Mononuclear cell (primary cell): ENCODE measurements around the gene LSMEM2. TPM values are rescaled to one million over a fixed set of nuclear protein-coding genes. Genes with fewer than 3 reads are reported as not detected.
"Not testable (repeated sequence)": the region's sequence is repeated elsewhere in the genome, so short reads cannot be mapped to it uniquely, and the experiment has no call there.

Source experiments
- H3K27me3 ChIP-seq: 2 replicates; pipeline ENCODE4 v1.6.0; 2011; ENCODE audit warnings: low read length, control low read depth; ENCODE audit not compliant: insufficient read depth
- H3K4me1 ChIP-seq: 2 replicates; pipeline ENCODE4 v1.5.1; 2011; ENCODE audit warnings: mild to moderate bottlenecking, low read length, control low read depth; ENCODE audit not compliant: insufficient read depth
- H3K4me3 ChIP-seq: 2 replicates; pipeline ENCODE4 v1.5.1; 2011; ENCODE audit warnings: mild to moderate bottlenecking, low read length, moderate library complexity
- H3K9me3 ChIP-seq: 2 replicates; pipeline ENCODE4 v1.5.1; 2011; ENCODE audit warnings: low read depth, mild to moderate bottlenecking, control low read depth, low read length
- total RNA-seq: library from RNA; depleted of rRNA; stranded (reverse); fragments of >200 nt; gene quantifications from one replicate; pipeline ENCODE4 v1.2.3, GENCODE V29; 2012

Gene LSMEM2
- total RNA-seq, 1 donor: not detected

- Histone ChIP-seq H3K4me1 (peaks cover 33% of the 10 kb centered on the region), H3K4me3 (no peak overlapping the region), H3K27me3 (no peaks in the 10 kb centered on the region), H3K9me3 (no peaks in the 10 kb centered on the region)
These were observed 23.5 kb downstream of the LSMEM2 start for GRCh38 chr3:50302095-50303012.

GRCh38 chr3:50303013-50303815, 24.3 kb downstream of the LSMEM2 start, which contains the start of gene HYAL1:
TSS of gene HYAL1 (minus strand) at chr3:50303574. CDS start at chr3:50302956, 618 bp downstream.
- no peaks in the 10 kb centered on the region for H3K27me3 ChIP-seq
- H3K9me3 ChIP-seq: no peaks in the 10 kb centered on the region
- H3K4me3 ChIP-seq: no peak within 1 kb of the TSS
- H3K4me1 ChIP-seq: peaks cover 25% of the 10 kb centered on the region

- H3K27me3 ChIP-seq: no peaks in the 10 kb centered on the region
- no peaks in the 10 kb centered on the region for H3K9me3 ChIP-seq
- H3K4me3 ChIP-seq: no peak overlapping the region
- peaks cover 15% of the 10 kb centered on the region for H3K4me1 ChIP-seq
These were observed 25.7 kb downstream of the LSMEM2 start for GRCh38 chr3:50304601-50305000.

GRCh38 chr3:50312041-50312440, 33.2 kb downstream of the LSMEM2 start:
- H3K4me1 ChIP-seq, H3K27me3 ChIP-seq, H3K4me3 ChIP-seq, H3K9me3 ChIP-seq: not testable (repeated sequence)

DNA sequence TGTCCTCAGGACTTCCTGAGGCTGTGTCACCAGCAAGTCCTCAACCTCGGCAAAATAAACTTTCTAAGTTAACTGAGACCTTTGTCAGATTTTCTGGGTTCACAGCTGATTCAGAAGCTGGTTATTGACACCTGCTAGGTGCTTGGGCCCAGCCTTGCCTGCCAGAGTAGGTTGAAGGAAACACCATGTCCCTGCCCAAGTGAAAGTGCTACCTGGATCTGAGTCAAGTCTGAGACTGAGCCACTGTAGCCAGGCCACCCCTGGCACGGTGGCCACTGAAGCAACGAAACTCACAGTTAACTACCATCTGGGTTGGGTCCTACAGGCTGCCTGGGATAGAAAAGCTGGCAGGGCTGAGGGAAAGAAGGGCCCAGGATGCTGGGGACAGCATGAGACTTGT, 35.5 kb downstream of the LSMEM2 start:
- H3K4me1 ChIP-seq: peaks cover 29% of the 10 kb centered on the region
- H3K4me3 ChIP-seq: no peak overlapping the region
- no peaks in the 10 kb centered on the region for H3K27me3 ChIP-seq
- no peaks in the 10 kb centered on the region for H3K9me3 ChIP-seq

- Histone ChIP-seq H3K4me3 (no peak overlapping the region), H3K4me1 (peaks cover 34% of the 10 kb centered on the region), H3K27me3 (no peaks in the 10 kb centered on the region), H3K9me3 (no peaks in the 10 kb centered on the region)
These were observed 35.9 kb downstream of the LSMEM2 start for GRCh38 chr3:50314816-50315215.

- H3K9me3 ChIP-seq: no peaks in the 10 kb centered on the region
- H3K4me1 ChIP-seq: peaks cover 46% of the 10 kb centered on the region
- H3K27me3 ChIP-seq: no peaks in the 10 kb centered on the region
- no peak overlapping the region for H3K4me3 ChIP-seq
These were observed 37.9 kb downstream of the LSMEM2 start for GRCh38 chr3:50316657-50317242.

- Histone ChIP-seq H3K9me3 (no peaks in the 10 kb centered on the region), H3K4me1 (peaks cover 52% of the 10 kb centered on the region), H3K27me3 (no peaks in the 10 kb centered on the region), H3K4me3 (no peak overlapping the region)
These were observed 38.4 kb downstream of the LSMEM2 start for GRCh38 chr3:50317300-50317699.

GRCh38 chr3:50318163-50318562, 39.3 kb downstream of the LSMEM2 start:
- Histone ChIP-seq H3K27me3 (no peaks in the 10 kb centered on the region), H3K4me1 (peaks cover 60% of the 10 kb centered on the region), H3K9me3 (no peaks in the 10 kb centered on the region), H3K4me3 (no peak overlapping the region)

DNA sequence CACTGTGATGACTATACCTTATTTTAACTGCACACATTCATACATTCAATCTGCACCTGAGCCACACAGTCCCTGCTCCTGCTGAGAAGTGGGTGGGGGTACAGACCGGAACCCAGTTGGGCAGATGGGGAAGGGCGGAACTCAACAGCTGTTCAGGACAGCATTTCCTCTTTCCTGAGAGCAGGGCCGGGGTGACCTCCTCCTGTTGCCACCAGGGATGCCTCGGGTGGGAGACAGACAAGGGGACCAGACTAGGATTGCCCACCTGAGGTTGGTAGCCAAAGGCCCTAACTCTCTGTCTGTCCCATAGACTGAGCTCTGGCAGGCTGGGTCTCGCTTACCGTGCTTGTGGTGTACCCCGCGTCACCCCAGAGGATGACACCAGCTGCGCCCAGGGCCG, 39.7 kb downstream of the LSMEM2 start:
- Histone ChIP-seq H3K4me1 (peaks cover 65% of the 10 kb centered on the region), H3K4me3 (no peak overlapping the region), H3K27me3 (no peaks in the 10 kb centered on the region), H3K9me3 (no peaks in the 10 kb centered on the region)

GRCh38 chr3:50319181-50319893, 40.5 kb downstream of the LSMEM2 start:
- Histone ChIP-seq H3K4me3 (no peak overlapping the region), H3K27me3 (no peaks in the 10 kb centered on the region), H3K4me1 (peaks cover 72% of the 10 kb centered on the region), H3K9me3 (no peaks in the 10 kb centered on the region)

DNA sequence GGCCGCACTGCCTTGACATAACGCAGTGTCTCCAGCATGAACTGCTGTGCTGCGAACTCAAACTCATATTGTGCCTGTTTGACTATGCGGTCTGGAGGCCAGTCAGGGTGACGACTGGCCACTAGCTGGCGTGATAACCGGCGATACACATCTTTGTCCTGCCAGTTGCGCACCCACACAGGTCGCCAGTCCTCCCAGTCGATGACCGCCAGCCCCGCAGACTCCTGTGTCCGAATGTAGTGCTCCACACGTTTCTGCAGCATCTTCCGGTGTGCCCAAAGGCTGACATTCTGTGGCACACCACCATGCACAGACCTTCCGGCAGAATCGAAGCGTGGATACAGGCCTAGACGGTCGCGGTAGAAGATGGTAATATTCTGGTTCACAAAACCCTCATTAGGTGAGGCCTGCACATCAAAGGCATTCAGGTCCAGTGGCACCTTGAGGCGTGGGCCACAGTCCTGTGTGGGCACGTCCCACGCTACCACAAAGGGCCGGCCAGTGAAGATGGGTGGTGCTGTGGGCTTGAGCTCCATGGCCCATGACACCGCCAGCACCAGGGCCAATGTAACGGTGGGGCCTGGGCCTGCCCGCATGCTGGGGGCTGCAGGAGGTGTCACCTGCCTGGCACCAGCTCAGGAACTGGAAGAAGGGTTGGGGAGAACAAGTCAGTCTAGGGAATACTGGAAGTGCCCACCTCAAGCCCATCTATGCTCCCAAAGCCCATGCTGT, 41.2 kb downstream of the LSMEM2 start:
- Histone ChIP-seq H3K4me3 (peak overlapping the region; percentile 73), H3K9me3 (no peaks in the 10 kb centered on the region), H3K27me3 (no peaks in the 10 kb centered on the region), H3K4me1 (peaks cover 79% of the 10 kb centered on the region)

GRCh38 chr3:50320853-50321335, 42.0 kb downstream of the LSMEM2 start:
- Histone ChIP-seq H3K27me3 (no peaks in the 10 kb centered on the region), H3K4me3 (peak overlapping the region; percentile 73), H3K4me1 (peaks cover 87% of the 10 kb centered on the region), H3K9me3 (no peaks in the 10 kb centered on the region)
